Peyer's patch (tissue), 4 donors: ENCODE data around the gene SERINC3. TPM values are rescaled to one million over a fixed set of nuclear protein-coding genes. Genes with fewer than 3 reads are reported as not detected.

Source experiments
- DNase-seq, 3 donors: peaks; one replicate each; pipeline ENCODE4 v3.0.0-alpha.2; 2017 to 2019
- H3K27ac ChIP-seq, 4 donors: fragments of 200-600 bp; sonication (generic); one replicate each; pipeline ENCODE4 v1.5.1; 2016 to 2019
- H3K27me3 ChIP-seq, 2 donors: fragments of 200-600 bp; sonication (generic); one replicate each; pipeline ENCODE4 v1.5.1; 2019
- H3K36me3 ChIP-seq, 3 donors: fragments of 200-600 bp; sonication (generic); one replicate each; pipeline ENCODE4 v1.5.1; 2016 to 2019
- H3K4me1 ChIP-seq, 4 donors: fragments of 200-600 bp; sonication (generic); one replicate each; pipeline ENCODE4 v1.5.1; 2016 to 2019
- H3K4me3 ChIP-seq, 4 donors: fragments of 200-600 bp; sonication (generic); 1 replicate in 3 of 4; 2 replicates in 1 of 4; pipeline ENCODE4 v1.5.1; 2016 to 2019; ENCODE audit warnings: mild to moderate bottlenecking in 1 of 4
- H3K9me3 ChIP-seq, 4 donors: fragments of 200-600 bp; sonication (generic); one replicate each; pipeline ENCODE4 v1.5.1; 2016 to 2019; ENCODE audit warnings: mild to moderate bottlenecking in 1 of 4
- POLR2A ChIP-seq, 2 donors: fragments of 450-650 bp; IDR thresholded peaks; one replicate each; pipeline ENCODE4 v1.5.1; 2017; ENCODE audit warnings: antibody characterized with exemption in 2 of 2, mild to moderate bottlenecking in 2 of 2, moderate library complexity in 2 of 2
- total RNA-seq, 4 donors: library from RNA; depleted of rRNA; stranded (reverse); fragments of >200 nt; gene quantifications; one replicate each; pipeline ENCODE4 v1.1.0, GENCODE V29; 2016
- TF ChIP-seq, protein P1 (sequence below), 6 experiments: fragments of 450-650 bp in 4 of 6; fragments of 200-600 bp in 2 of 6; sonication (generic) in 1 of 6; IDR thresholded peaks; one replicate each; pipeline ENCODE4 v1.5.1; 2017 to 2019; ENCODE audit warnings: antibody characterized with exemption in 6 of 6, mild to moderate bottlenecking in 3 of 6, moderate library complexity in 1 of 6

SERINC3 gene
- total RNA-seq, 4 donors from 2014 or later: 24.8 to 70.0 (median 54.2) TPM

DNA sequence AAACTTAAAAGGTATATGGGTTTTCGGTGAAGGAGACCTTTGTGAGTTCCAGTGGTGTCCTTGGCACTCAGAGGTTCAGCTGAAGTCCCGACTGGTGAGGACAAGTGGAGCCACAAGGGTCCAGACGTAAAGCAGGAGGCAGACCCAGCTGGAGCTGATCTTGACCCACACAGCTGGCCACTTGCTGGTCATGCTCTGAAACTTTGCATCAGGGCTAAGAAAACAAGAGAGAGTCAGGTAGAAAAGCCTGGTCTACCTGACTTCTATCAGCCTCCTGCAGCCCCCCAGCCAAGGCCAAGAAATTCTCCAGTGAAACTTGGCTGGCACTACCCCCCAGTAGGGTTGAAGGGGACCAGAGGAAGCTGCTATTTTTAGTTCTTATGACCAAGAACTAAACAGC lies 21.6 kb downstream of the SERINC3 start:
- Histone ChIP-seq H3K4me1 (no peaks in the 10 kb centered on the region), H3K27me3 (no peaks in the 10 kb centered on the region), H3K36me3 (peaks cover 0 to 98% (median 0%) of the 10 kb centered on the region in 3 donors), H3K27ac (no peak overlapping the region), H3K9me3 (no peaks in the 10 kb centered on the region), H3K4me3 (no peak overlapping the region)
- no peak for TF ChIP-seq POLR2A (IDR thresholded peaks at IDR 0.05)
- TF ChIP-seq, protein P1, sequence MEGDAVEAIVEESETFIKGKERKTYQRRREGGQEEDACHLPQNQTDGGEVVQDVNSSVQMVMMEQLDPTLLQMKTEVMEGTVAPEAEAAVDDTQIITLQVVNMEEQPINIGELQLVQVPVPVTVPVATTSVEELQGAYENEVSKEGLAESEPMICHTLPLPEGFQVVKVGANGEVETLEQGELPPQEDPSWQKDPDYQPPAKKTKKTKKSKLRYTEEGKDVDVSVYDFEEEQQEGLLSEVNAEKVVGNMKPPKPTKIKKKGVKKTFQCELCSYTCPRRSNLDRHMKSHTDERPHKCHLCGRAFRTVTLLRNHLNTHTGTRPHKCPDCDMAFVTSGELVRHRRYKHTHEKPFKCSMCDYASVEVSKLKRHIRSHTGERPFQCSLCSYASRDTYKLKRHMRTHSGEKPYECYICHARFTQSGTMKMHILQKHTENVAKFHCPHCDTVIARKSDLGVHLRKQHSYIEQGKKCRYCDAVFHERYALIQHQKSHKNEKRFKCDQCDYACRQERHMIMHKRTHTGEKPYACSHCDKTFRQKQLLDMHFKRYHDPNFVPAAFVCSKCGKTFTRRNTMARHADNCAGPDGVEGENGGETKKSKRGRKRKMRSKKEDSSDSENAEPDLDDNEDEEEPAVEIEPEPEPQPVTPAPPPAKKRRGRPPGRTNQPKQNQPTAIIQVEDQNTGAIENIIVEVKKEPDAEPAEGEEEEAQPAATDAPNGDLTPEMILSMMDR (IDR thresholded peaks at IDR 0.05): no peak
- DNase-seq: no peak

DNA sequence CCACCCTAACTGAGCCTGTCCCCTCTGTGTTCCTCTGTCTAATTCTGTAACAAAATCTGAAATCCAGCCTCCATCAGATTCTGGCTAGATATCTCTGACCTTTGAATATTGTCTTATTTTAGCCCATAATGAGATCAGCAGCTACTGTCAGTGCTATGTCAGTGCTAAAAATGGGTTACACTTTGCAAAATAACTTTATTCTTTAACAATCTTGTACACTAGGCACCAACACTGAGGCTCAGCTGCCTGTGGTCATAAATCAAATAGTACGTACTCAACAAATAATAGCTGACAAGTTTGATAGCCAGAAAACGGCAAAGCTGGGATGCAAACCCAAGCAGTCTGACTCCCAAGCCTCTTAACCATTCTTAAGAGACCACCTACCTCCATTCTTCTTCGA lies 24.1 kb downstream of the SERINC3 start:
- Histone ChIP-seq H3K9me3 (no peaks in the 10 kb centered on the region), H3K4me1 (no peaks in the 10 kb centered on the region), H3K27me3 (no peaks in the 10 kb centered on the region), H3K36me3 (peaks cover 0 to 100% (median 0%) of the 10 kb centered on the region in 3 donors), H3K4me3 (no peak overlapping the region), H3K27ac (no peak overlapping the region)
- DNase-seq: no peak
- TF ChIP-seq POLR2A (IDR thresholded peaks at IDR 0.05): no peak
- TF ChIP-seq, protein P1 (IDR thresholded peaks at IDR 0.05): no peak

DNA sequence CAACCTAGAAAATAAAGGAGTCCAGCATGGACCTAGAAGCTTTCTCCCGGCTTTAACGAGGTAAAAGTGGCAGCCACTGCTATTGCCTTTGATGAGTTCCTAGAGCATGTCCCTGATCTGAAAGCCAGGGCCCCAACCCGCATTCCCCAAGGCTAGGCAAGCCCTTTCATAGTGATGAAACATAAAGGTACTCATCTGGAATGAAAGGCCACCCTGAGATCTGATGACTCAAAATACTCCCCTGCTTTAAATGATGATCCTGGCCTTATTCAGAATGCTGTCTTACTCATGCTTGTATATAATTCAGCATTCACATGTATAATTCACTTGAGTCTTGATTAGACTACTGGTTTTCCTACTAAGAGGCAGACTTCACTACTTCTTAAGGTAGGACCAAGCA lies 24.9 kb downstream of the SERINC3 start:
- Histone ChIP-seq H3K4me1 (no peaks in the 10 kb centered on the region), H3K4me3 (no peak overlapping the region), H3K9me3 (no peaks in the 10 kb centered on the region), H3K36me3 (peaks cover 0 to 100% (median 0%) of the 10 kb centered on the region in 3 donors), H3K27ac (no peak overlapping the region), H3K27me3 (no peaks in the 10 kb centered on the region)
- TF ChIP-seq, protein P1 (IDR thresholded peaks at IDR 0.05): no peak
- no peak for TF ChIP-seq POLR2A (IDR thresholded peaks at IDR 0.05)
- no peak for DNase-seq

DNA sequence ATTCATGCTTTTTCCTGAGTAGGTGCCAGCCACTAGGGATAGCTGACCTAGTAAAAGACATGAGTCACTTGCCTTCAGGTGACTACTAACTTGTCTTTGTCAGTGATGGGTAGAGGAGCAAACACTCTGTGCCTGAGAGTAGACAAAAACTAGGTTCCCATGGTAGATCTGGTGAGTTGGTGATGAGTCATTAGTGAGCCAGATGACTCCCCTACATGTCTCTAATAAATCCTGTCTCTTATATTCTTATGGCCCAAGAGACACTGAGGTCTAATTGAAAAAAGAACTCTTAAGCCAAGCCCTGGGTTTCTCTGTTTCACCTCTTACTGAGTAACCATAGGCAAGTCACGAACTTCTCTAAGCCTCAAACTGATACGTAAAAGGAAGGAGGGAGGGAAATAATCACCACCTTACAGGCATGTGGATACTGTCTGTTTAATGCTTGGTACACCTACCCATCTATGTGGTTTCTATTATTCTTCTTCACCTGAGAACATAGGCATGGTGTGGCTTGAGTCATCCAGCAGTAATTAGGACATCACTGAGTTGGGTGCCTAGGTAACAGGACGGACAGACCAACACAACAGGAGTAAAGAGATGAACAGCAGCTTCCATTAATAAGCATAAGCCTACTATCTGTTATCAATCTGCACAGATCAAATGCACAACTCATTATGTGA lies 25.9 kb downstream of the SERINC3 start:
- Histone ChIP-seq H3K9me3 (no peaks in the 10 kb centered on the region), H3K4me1 (no peaks in the 10 kb centered on the region), H3K36me3 (peaks cover 0 to 98% (median 0%) of the 10 kb centered on the region in 3 donors), H3K4me3 (no peak overlapping the region), H3K27me3 (no peaks in the 10 kb centered on the region), H3K27ac (no peak overlapping the region)
- TF ChIP-seq, protein P1 (IDR thresholded peaks at IDR 0.05): no peak
- no peak for TF ChIP-seq POLR2A (IDR thresholded peaks at IDR 0.05)
- DNase-seq: no peak

DNA sequence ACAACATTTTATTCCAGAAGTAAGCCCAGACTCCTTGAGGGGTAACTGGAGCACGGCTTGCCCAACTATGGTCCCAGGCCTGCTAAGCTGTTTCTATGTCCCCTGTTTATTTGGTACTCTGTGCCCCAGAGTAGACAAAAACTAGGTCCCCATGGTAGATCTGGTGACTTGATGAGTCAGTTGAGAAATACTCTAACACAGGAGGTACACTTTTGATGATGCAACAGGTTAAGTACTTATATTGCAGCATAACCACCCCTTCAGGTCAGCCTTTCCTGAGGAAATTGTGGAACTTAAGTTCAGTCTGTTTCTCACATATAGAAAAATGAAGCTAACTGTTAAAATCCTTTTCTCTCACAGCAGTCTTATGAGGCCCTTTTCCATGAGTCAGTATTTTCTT lies 26.6 kb downstream of the SERINC3 start:
- DNase-seq: no peak
- peaks cover 0 to 96% (median 0%) of the 10 kb centered on the region in 3 donors for H3K36me3 ChIP-seq
- peak overlapping the region in 1 of 4 donors; percentile 41 for H3K27ac ChIP-seq
- TF ChIP-seq, protein P1 (IDR thresholded peaks at IDR 0.05): no peak
- no peak for TF ChIP-seq POLR2A (IDR thresholded peaks at IDR 0.05)
- H3K9me3 ChIP-seq: no peaks in the 10 kb centered on the region
- no peaks in the 10 kb centered on the region for H3K27me3 ChIP-seq
- no peaks in the 10 kb centered on the region for H3K4me1 ChIP-seq
- no peak overlapping the region for H3K4me3 ChIP-seq
